Lung (tissue), 12 donors: ENCODE data around the gene CD200R1L. TPM values are rescaled to one million over a fixed set of nuclear protein-coding genes. Genes with fewer than 3 reads are reported as not detected.

Source experiments
- ATAC-seq: fragments of 200-7000 bp; cut with Tn5 transposase; one replicate; pipeline ENCODE4 v1.9.1; 2020; ENCODE audit warnings: moderate number of reproducible peaks; ENCODE audit not compliant: insufficient read depth, low FRiP score
- DNase-seq, 3 donors: peaks; one replicate each; pipeline ENCODE4 v3.0.0-alpha.2; 2013 to 2017
- H3K27ac ChIP-seq, 2 donors: one replicate each; pipeline ENCODE4 v1.5.1; 2013; ENCODE audit warnings: mild to moderate bottlenecking in 2 of 2, moderate library complexity in 2 of 2, control low read depth in 1 of 2, inconsistent platforms in 1 of 2, low read depth in 1 of 2, low read length in 1 of 2
- H3K27me3 ChIP-seq, 3 donors: one replicate each; pipeline ENCODE4 v1.5.1; 2013; ENCODE audit warnings: low read length in 2 of 3; ENCODE audit not compliant: control insufficient read depth in 3 of 3, insufficient read depth in 3 of 3
- H3K36me3 ChIP-seq, 4 donors: one replicate each; pipeline ENCODE4 v1.5.1; 2013; ENCODE audit warnings: low read length in 4 of 4, mild to moderate bottlenecking in 1 of 4, moderate library complexity in 1 of 4; ENCODE audit not compliant: control insufficient read depth in 4 of 4, insufficient read depth in 4 of 4
- H3K4me1 ChIP-seq, 5 donors: one replicate each; pipeline ENCODE4 v1.5.1; 2013; ENCODE audit warnings: low read length in 5 of 5, mild to moderate bottlenecking in 2 of 5, moderate library complexity in 1 of 5; ENCODE audit not compliant: control insufficient read depth in 5 of 5, insufficient read depth in 5 of 5
- H3K4me3 ChIP-seq: one replicate; pipeline ENCODE4 v1.5.1; 2013; ENCODE audit warnings: mild to moderate bottlenecking, control low read depth, moderate library complexity
- H3K9ac ChIP-seq, 2 donors: one replicate each; pipeline ENCODE4 v1.5.1; 2013; ENCODE audit warnings: low read length in 2 of 2, control low read depth in 1 of 2; ENCODE audit not compliant: insufficient read depth in 1 of 2
- H3K9me3 ChIP-seq, 4 donors: one replicate each; pipeline ENCODE4 v1.5.1; 2013; ENCODE audit warnings: low read length in 3 of 4, mild to moderate bottlenecking in 1 of 4, moderate library complexity in 1 of 4; ENCODE audit not compliant: control insufficient read depth in 4 of 4, insufficient read depth in 3 of 4
- CTCF ChIP-seq: IDR thresholded peaks from 2 replicates; pipeline ENCODE4 v1.5.1; 2012; ENCODE audit warnings: mild to moderate bottlenecking; ENCODE audit errors: control extremely low read depth, extremely low read depth
- WGBS, 2 donors: extraction: QIAGEN DNeasy Blood & Tissue Kit; methylation state at CpG; one replicate each; pipeline ENCODE4 v1.1.7; 2013; 5-methylcytosine and 5-hydroxymethylcytosine counted together
- polyA plus RNA-seq, 2 donors: library from polyadenylated mRNA; stranded (reverse); fragments of 200-250 nt; gene quantifications; one replicate each; pipeline ENCODE4 v1.2.1, GENCODE V29; 2013
- total RNA-seq, 2 donors: library from RNA; depleted of rRNA in 1 of 2; stranded (reverse); fragments of >200 nt in 1 of 2; gene quantifications; one replicate each; pipeline ENCODE4 v1.2.1, GENCODE V29; 2014 to 2021
- donor health status: control.
- donor health status: control.
- donor health status: Bipolar disorder and iron deficiency.
- donor health status: healthy.
- donor health status: DM: yes; HTN: yes; CAD: no.

CD200R1L gene
- total and polyA plus RNA-seq, 4 donors, result not detected

- DNase-seq (no peak), ATAC-seq (no peak)
- no peak overlapping the region for H3K9ac ChIP-seq
- TF ChIP-seq CTCF, result no peak
- no peak overlapping the region for H3K27ac ChIP-seq
- peaks cover 0 to 3% (median 0%) of the 10 kb centered on the region in 5 donors for H3K4me1 ChIP-seq
- no peaks in the 10 kb centered on the region for H3K36me3 ChIP-seq
- no peak overlapping the region for H3K4me3 ChIP-seq
- peaks cover 0 to 3% (median 0%) of the 10 kb centered on the region in 4 donors for H3K9me3 ChIP-seq
- peaks cover 0 to 56% (median 0%) of the 10 kb centered on the region in 3 donors for H3K27me3 ChIP-seq
- WGBS, 2 donors, result 77 to 90% methylated on average over 5 of the region's 5 CpGs
Observed at GRCh38 chr3:112778353-112778948, 68.2 kb downstream of the CD200R1L start.

GRCh38 chr3:112777811-112778210 lies 68.9 kb downstream of the CD200R1L start:
- H3K4me3 ChIP-seq, result no peak overlapping the region
- no peak overlapping the region for H3K9ac ChIP-seq
- no peak for TF ChIP-seq CTCF
- peaks cover 0 to 3% (median 0%) of the 10 kb centered on the region in 4 donors for H3K9me3 ChIP-seq
- H3K27ac ChIP-seq, result no peak overlapping the region
- H3K27me3 ChIP-seq, result peaks cover 0 to 49% (median 0%) of the 10 kb centered on the region in 3 donors
- DNase-seq, result no peak
- no peaks in the 10 kb centered on the region for H3K36me3 ChIP-seq
- peaks cover 0 to 3% (median 0%) of the 10 kb centered on the region in 5 donors for H3K4me1 ChIP-seq
- no peak for ATAC-seq

- no peak overlapping the region for H3K4me3 ChIP-seq
- WGBS, 2 donors, result 71 to 85% methylated on average over 3 of the region's 3 CpGs
- H3K27me3 ChIP-seq, result peaks cover 0 to 40% (median 0%) of the 10 kb centered on the region in 3 donors
- DNase-seq (no peak), ATAC-seq (no peak)
- H3K4me1 ChIP-seq, result peaks cover 0 to 4% (median 0%) of the 10 kb centered on the region in 5 donors
- no peak for TF ChIP-seq CTCF
- peaks cover 0 to 3% (median 0%) of the 10 kb centered on the region in 4 donors for H3K9me3 ChIP-seq
- H3K9ac ChIP-seq, result no peak overlapping the region
- H3K27ac ChIP-seq, result no peak overlapping the region
- no peaks in the 10 kb centered on the region for H3K36me3 ChIP-seq
Observed at GRCh38 chr3:112776836-112777235, 69.8 kb downstream of the CD200R1L start.

- DNase-seq (no peak), ATAC-seq (no peak)
- H3K36me3 ChIP-seq, result no peaks in the 10 kb centered on the region
- peaks cover 0 to 3% (median 0%) of the 10 kb centered on the region in 4 donors for H3K9me3 ChIP-seq
- no peak overlapping the region for H3K9ac ChIP-seq
- peaks cover 0 to 4% (median 0%) of the 10 kb centered on the region in 5 donors for H3K4me1 ChIP-seq
- no peak overlapping the region for H3K4me3 ChIP-seq
- TF ChIP-seq CTCF, result no peak
- WGBS, 2 donors, result 51 to 65% methylated on average over 2 of the region's 2 CpGs
- peaks cover 0 to 34% (median 0%) of the 10 kb centered on the region in 3 donors for H3K27me3 ChIP-seq
- H3K27ac ChIP-seq, result no peak overlapping the region
Observed at GRCh38 chr3:112776000-112776399, 70.7 kb downstream of the CD200R1L start.
